Measurements from ENCODE around the gene NDFIP1. TPM values are rescaled to one million over a fixed set of nuclear protein-coding genes. Genes with fewer than 3 reads are reported as not detected.
"Not testable (repeated sequence)": the region's sequence is repeated elsewhere in the genome, so short reads cannot be mapped to it uniquely, and the experiment has no call there.

NDFIP1 gene
- total RNA-seq, 1 donor from 2014 or later: 43.3 TPM

- Histone ChIP-seq H3K36me3 (ENCODE audit: control insufficient read depth in 3 of 3, insufficient read depth in 3 of 3, low read length in 3 of 3) (peaks cover 5 to 16% (median 15%) of the 10 kb centered on the region in 3 donors), H3K27ac (ENCODE audit: low read depth, low read length) (no peak overlapping the region), H3K4me3 (ENCODE audit: low read length in 3 of 3) (no peak overlapping the region), H3K9me3 (ENCODE audit: control insufficient read depth in 3 of 3, low read length in 3 of 3) (no peaks in the 10 kb centered on the region), H3K27me3 (ENCODE audit: control insufficient read depth in 3 of 3, insufficient read depth in 3 of 3, low read length in 3 of 3) (no peaks in the 10 kb centered on the region), H3K9ac (ENCODE audit: low read depth in 1 of 3, low read length in 3 of 3) (no peak overlapping the region), H3K4me1 (ENCODE audit: control insufficient read depth in 3 of 3, insufficient read depth in 3 of 3, low read length in 3 of 3) (no peaks in the 10 kb centered on the region)
Observed at GRCh38 chr5:142151436-142152383, 43.1 kb downstream of the NDFIP1 start.

GRCh38 chr5:142152384-142152732 lies 43.8 kb downstream of the NDFIP1 start:
- Histone ChIP-seq H3K4me1 (ENCODE audit: control insufficient read depth in 3 of 3, insufficient read depth in 3 of 3, low read length in 3 of 3) (no peaks in the 10 kb centered on the region), H3K4me3 (ENCODE audit: low read length in 3 of 3) (no peak overlapping the region), H3K27ac (ENCODE audit: low read depth, low read length) (no peak overlapping the region), H3K9ac (ENCODE audit: low read depth in 1 of 3, low read length in 3 of 3) (no peak overlapping the region), H3K9me3 (ENCODE audit: control insufficient read depth in 3 of 3, low read length in 3 of 3) (no peaks in the 10 kb centered on the region), H3K27me3 (ENCODE audit: control insufficient read depth in 3 of 3, insufficient read depth in 3 of 3, low read length in 3 of 3) (no peaks in the 10 kb centered on the region), H3K36me3 (ENCODE audit: control insufficient read depth in 3 of 3, insufficient read depth in 3 of 3, low read length in 3 of 3) (peaks cover 2 to 10% (median 8%) of the 10 kb centered on the region in 3 donors)

GRCh38 chr5:142153674-142154448 lies 45.3 kb downstream of the NDFIP1 start:
- peaks cover 2 to 7% (median 4%) of the 10 kb centered on the region in 3 donors for H3K36me3 ChIP-seq (ENCODE audit: control insufficient read depth in 3 of 3, insufficient read depth in 3 of 3, low read length in 3 of 3)

GRCh38 chr5:142154449-142154841 lies 45.9 kb downstream of the NDFIP1 start:
- not testable (repeated sequence) for H3K9me3 ChIP-seq (ENCODE audit: control insufficient read depth in 3 of 3, low read length in 3 of 3); H3K27me3 ChIP-seq (ENCODE audit: control insufficient read depth in 3 of 3, insufficient read depth in 3 of 3, low read length in 3 of 3); H3K36me3 ChIP-seq (ENCODE audit: control insufficient read depth in 3 of 3, insufficient read depth in 3 of 3, low read length in 3 of 3)

More at GRCh38 chr5:142153674-142154448, 45.3 kb downstream of the NDFIP1 start:
- H3K9ac ChIP-seq (ENCODE audit: low read depth in 1 of 3, low read length in 3 of 3): no peak overlapping the region
- H3K27me3 ChIP-seq (ENCODE audit: control insufficient read depth in 3 of 3, insufficient read depth in 3 of 3, low read length in 3 of 3): no peaks in the 10 kb centered on the region
- H3K4me1 ChIP-seq (ENCODE audit: control insufficient read depth in 3 of 3, insufficient read depth in 3 of 3, low read length in 3 of 3): no peaks in the 10 kb centered on the region
- no peak overlapping the region for H3K4me3 ChIP-seq (ENCODE audit: low read length in 3 of 3)
- H3K9me3 ChIP-seq (ENCODE audit: control insufficient read depth in 3 of 3, low read length in 3 of 3): no peaks in the 10 kb centered on the region
- H3K27ac ChIP-seq (ENCODE audit: low read depth, low read length): no peak overlapping the region

GRCh38 chr5:142156839-142157463 lies 48.4 kb downstream of the NDFIP1 start:
- no peak overlapping the region for H3K27ac ChIP-seq (ENCODE audit: low read depth, low read length)
- peaks cover 0 to 7% (median 0%) of the 10 kb centered on the region in 3 donors for H3K36me3 ChIP-seq (ENCODE audit: control insufficient read depth in 3 of 3, insufficient read depth in 3 of 3, low read length in 3 of 3)
- H3K4me3 ChIP-seq (ENCODE audit: low read length in 3 of 3): no peak overlapping the region
- no peaks in the 10 kb centered on the region for H3K4me1 ChIP-seq (ENCODE audit: control insufficient read depth in 3 of 3, insufficient read depth in 3 of 3, low read length in 3 of 3)
- no peak overlapping the region for H3K9ac ChIP-seq (ENCODE audit: low read depth in 1 of 3, low read length in 3 of 3)
- no peaks in the 10 kb centered on the region for H3K27me3 ChIP-seq (ENCODE audit: control insufficient read depth in 3 of 3, insufficient read depth in 3 of 3, low read length in 3 of 3)
- no peaks in the 10 kb centered on the region for H3K9me3 ChIP-seq (ENCODE audit: control insufficient read depth in 3 of 3, low read length in 3 of 3)

More at GRCh38 chr5:142154449-142154841, 45.9 kb downstream of the NDFIP1 start:
- not testable (repeated sequence) for H3K9ac ChIP-seq (ENCODE audit: low read depth in 1 of 3, low read length in 3 of 3); H3K4me1 ChIP-seq (ENCODE audit: control insufficient read depth in 3 of 3, insufficient read depth in 3 of 3, low read length in 3 of 3); H3K4me3 ChIP-seq (ENCODE audit: low read length in 3 of 3); H3K27ac ChIP-seq (ENCODE audit: low read depth, low read length)

GRCh38 chr5:142159354-142159753 lies 50.8 kb downstream of the NDFIP1 start:
- H3K4me3 ChIP-seq (ENCODE audit: low read length in 3 of 3): no peak overlapping the region
- no peak overlapping the region for H3K9ac ChIP-seq (ENCODE audit: low read depth in 1 of 3, low read length in 3 of 3)
- H3K9me3 ChIP-seq (ENCODE audit: control insufficient read depth in 3 of 3, low read length in 3 of 3): no peaks in the 10 kb centered on the region
- H3K4me1 ChIP-seq (ENCODE audit: control insufficient read depth in 3 of 3, insufficient read depth in 3 of 3, low read length in 3 of 3): no peaks in the 10 kb centered on the region
- H3K36me3 ChIP-seq (ENCODE audit: control insufficient read depth in 3 of 3, insufficient read depth in 3 of 3, low read length in 3 of 3): no peaks in the 10 kb centered on the region
- no peaks in the 10 kb centered on the region for H3K27me3 ChIP-seq (ENCODE audit: control insufficient read depth in 3 of 3, insufficient read depth in 3 of 3, low read length in 3 of 3)
- no peak overlapping the region for H3K27ac ChIP-seq (ENCODE audit: low read depth, low read length)

- Histone ChIP-seq H3K4me1 (ENCODE audit: control insufficient read depth in 3 of 3, insufficient read depth in 3 of 3, low read length in 3 of 3) (no peaks in the 10 kb centered on the region), H3K9ac (ENCODE audit: low read depth in 1 of 3, low read length in 3 of 3) (no peak overlapping the region), H3K27me3 (ENCODE audit: control insufficient read depth in 3 of 3, insufficient read depth in 3 of 3, low read length in 3 of 3) (no peaks in the 10 kb centered on the region), H3K36me3 (ENCODE audit: control insufficient read depth in 3 of 3, insufficient read depth in 3 of 3, low read length in 3 of 3) (no peaks in the 10 kb centered on the region), H3K4me3 (ENCODE audit: low read length in 3 of 3) (no peak overlapping the region), H3K9me3 (ENCODE audit: control insufficient read depth in 3 of 3, low read length in 3 of 3) (no peaks in the 10 kb centered on the region), H3K27ac (ENCODE audit: low read depth, low read length) (no peak overlapping the region)
Observed at GRCh38 chr5:142164315-142164714, 55.7 kb downstream of the NDFIP1 start.

- no peaks in the 10 kb centered on the region for H3K9me3 ChIP-seq (ENCODE audit: control insufficient read depth in 3 of 3, low read length in 3 of 3)
- H3K4me1 ChIP-seq (ENCODE audit: control insufficient read depth in 3 of 3, insufficient read depth in 3 of 3, low read length in 3 of 3): no peaks in the 10 kb centered on the region
- H3K27me3 ChIP-seq (ENCODE audit: control insufficient read depth in 3 of 3, insufficient read depth in 3 of 3, low read length in 3 of 3): no peaks in the 10 kb centered on the region
- H3K36me3 ChIP-seq (ENCODE audit: control insufficient read depth in 3 of 3, insufficient read depth in 3 of 3, low read length in 3 of 3): no peaks in the 10 kb centered on the region
- H3K9ac ChIP-seq (ENCODE audit: low read depth in 1 of 3, low read length in 3 of 3): no peak overlapping the region
- H3K4me3 ChIP-seq (ENCODE audit: low read length in 3 of 3): no peak overlapping the region
- H3K27ac ChIP-seq (ENCODE audit: low read depth, low read length): no peak overlapping the region
Observed at GRCh38 chr5:142166754-142167153, 58.2 kb downstream of the NDFIP1 start.

GRCh38 chr5:142167458-142167857 lies 58.9 kb downstream of the NDFIP1 start:
- no peaks in the 10 kb centered on the region for H3K4me1 ChIP-seq (ENCODE audit: control insufficient read depth in 3 of 3, insufficient read depth in 3 of 3, low read length in 3 of 3)
- no peaks in the 10 kb centered on the region for H3K9me3 ChIP-seq (ENCODE audit: control insufficient read depth in 3 of 3, low read length in 3 of 3)
- no peak overlapping the region for H3K27ac ChIP-seq (ENCODE audit: low read depth, low read length)

More at GRCh38 chr5:142167458-142167857, 58.9 kb downstream of the NDFIP1 start:
- no peaks in the 10 kb centered on the region for H3K27me3 ChIP-seq (ENCODE audit: control insufficient read depth in 3 of 3, insufficient read depth in 3 of 3, low read length in 3 of 3)
- no peak overlapping the region for H3K4me3 ChIP-seq (ENCODE audit: low read length in 3 of 3)
- no peaks in the 10 kb centered on the region for H3K36me3 ChIP-seq (ENCODE audit: control insufficient read depth in 3 of 3, insufficient read depth in 3 of 3, low read length in 3 of 3)
- H3K9ac ChIP-seq (ENCODE audit: low read depth in 1 of 3, low read length in 3 of 3): no peak overlapping the region
